Erythroblast (primary cell): ENCODE results near the gene LONP2.

Experiments used
- DNase-seq, 2 experiments: peaks; one replicate each; lab custom pipeline; 2025; lab: John Stamatoyannopoulos, UW
- GATA1 ChIP-seq: IDR thresholded peaks from 2 replicates; pipeline ENCODE4 v1.6.1; 2011; ENCODE audit warnings: low read depth, mild to moderate bottlenecking, control low read depth, low read length, moderate library complexity
- POLR2A ChIP-seq: IDR thresholded peaks from 2 replicates; pipeline ENCODE4 v1.6.1; 2011; ENCODE audit warnings: mild to moderate bottlenecking, low read length

LONP2 gene, protein sequence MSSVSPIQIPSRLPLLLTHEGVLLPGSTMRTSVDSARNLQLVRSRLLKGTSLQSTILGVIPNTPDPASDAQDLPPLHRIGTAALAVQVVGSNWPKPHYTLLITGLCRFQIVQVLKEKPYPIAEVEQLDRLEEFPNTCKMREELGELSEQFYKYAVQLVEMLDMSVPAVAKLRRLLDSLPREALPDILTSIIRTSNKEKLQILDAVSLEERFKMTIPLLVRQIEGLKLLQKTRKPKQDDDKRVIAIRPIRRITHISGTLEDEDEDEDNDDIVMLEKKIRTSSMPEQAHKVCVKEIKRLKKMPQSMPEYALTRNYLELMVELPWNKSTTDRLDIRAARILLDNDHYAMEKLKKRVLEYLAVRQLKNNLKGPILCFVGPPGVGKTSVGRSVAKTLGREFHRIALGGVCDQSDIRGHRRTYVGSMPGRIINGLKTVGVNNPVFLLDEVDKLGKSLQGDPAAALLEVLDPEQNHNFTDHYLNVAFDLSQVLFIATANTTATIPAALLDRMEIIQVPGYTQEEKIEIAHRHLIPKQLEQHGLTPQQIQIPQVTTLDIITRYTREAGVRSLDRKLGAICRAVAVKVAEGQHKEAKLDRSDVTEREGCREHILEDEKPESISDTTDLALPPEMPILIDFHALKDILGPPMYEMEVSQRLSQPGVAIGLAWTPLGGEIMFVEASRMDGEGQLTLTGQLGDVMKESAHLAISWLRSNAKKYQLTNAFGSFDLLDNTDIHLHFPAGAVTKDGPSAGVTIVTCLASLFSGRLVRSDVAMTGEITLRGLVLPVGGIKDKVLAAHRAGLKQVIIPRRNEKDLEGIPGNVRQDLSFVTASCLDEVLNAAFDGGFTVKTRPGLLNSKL

DNA sequence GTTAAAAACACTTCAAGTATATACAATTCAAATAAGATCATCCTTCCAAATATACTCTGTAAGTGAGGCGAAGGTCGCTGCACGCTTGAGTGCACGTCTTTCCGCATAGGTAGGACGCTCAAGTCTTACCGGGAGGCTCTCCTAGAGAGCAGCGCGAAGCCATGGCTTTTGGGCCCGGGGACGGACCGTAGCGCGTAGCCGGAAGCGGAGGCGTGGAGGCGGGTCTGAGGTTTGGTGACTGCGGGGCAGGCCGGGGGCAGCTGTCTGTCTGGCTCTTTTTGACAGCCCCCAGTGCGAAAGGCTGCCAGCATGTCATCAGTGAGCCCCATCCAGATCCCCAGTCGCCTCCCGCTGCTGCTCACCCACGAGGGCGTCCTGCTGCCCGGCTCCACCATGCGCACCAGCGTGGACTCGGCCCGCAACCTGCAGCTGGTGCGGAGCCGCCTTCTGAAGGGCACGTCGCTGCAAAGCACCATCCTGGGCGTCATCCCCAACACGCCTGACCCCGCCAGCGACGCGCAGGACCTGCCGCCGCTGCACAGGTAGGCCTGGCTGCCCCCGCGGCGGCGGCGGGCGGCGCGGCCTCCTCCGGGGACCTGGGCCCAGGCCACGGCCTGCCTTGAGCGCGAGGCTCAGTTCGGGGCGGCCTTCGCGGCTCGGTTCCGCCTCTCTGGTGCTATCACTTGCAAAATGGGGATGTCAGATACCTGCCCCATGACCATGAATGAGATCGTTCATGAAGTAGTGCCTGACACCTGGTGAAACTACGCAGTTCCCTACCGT lies at the start of gene LONP2:
Gene LONP2 (plus strand): TSS at position 221 of the 783 bp plus-strand sequence. CDS start 89 bp downstream, at position 310.
- peak; percentile 92 to 93 for DNase-seq
- peak; percentile 78 for TF ChIP-seq POLR2A
- no peak for TF ChIP-seq GATA1

DNA sequence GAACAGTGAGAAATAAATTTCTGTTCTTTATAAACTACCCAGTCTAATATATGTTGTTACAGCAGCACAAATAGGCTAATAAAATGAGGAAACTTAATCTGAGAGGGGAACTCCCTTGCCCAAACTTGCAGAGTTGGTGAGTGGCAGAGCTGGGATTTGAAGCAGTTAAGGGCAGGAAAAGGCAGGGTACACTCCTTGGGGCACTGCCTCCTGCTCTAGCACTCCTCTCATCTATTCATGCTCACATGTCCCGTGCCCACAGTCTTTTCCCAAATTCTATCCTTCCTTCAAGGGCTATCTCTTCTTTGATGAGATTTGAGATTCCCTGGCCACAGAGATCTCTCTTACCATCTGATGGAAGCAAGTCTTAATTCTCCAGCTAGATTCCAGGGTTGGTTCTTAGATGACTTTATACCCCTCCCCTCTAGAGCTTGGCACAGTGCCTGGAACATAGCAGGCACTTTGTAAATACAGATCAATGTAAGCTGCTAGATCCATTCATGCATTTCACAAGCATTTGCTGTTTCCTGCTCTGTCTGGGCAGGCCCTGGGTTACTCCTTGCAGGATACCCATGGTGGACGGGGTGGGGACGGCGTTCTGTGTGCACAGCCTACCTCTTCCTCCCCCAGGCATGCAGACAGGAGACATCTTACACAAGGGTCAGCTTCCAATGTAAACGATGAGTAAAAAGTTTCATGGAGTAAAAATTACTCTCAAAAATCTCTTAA lies 49.1 kb upstream of the LONP2 start:
- no peak for TF ChIP-seq POLR2A
- no peak for TF ChIP-seq GATA1
- no peak for DNase-seq

- TF ChIP-seq POLR2A (no peak), GATA1 (no peak)
- DNase-seq: no peak
These were observed 46.8 kb upstream of the LONP2 start for GRCh38 chr16:48197294-48197693.

DNA sequence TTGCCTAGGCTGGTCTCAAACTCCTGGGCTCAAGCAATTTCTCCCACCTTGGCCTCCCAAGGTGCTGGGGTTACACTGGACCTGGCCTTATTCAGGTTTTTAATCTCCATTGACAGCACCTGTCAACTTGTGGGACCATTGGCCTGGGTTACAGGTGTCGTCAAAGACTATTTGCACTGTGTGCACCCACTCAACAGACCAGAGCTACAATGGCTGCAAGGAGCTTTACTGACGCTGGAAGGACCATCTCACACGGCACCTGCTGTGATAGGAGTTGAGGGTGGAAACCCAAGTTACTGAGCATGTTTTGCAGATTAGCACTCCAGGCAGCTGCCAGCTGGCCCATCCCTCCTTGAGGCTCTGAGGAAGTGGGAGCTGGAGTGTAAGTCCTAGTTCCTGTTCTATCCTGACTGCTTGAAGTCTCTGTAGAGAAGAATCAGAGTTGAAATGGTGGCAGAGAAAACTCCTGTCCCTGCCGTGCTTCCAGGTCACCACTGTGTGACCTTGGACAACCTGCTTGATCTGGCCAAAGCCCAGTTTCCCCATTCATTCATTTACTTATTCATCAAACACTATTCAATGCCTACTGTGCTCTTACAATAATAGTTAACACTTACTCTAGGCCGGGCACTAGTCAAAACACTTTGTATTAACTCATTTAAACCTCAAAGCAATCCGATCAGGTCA lies 42.4 kb upstream of the LONP2 start:
- no peak for TF ChIP-seq GATA1
- no peak for TF ChIP-seq POLR2A
- DNase-seq: no peak

- DNase-seq: no peak
- TF ChIP-seq GATA1: no peak
- no peak for TF ChIP-seq POLR2A
These were observed 39.9 kb upstream of the LONP2 start for GRCh38 chr16:48203974-48204824.

DNA sequence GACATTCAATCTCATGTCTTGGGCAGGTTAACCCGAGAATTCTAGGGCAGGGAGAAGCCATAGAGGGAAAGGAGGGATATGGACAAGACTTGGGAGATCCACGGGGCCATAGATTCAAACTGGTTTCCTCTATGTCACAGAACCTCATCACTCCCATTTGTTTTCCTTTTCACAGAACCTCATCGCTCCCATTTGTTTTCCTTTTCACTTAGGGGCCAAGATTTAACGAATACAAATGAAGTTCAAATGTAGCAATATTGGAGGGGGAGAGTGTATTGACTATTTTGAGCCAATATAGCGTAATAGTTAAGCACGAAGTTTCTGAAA lies 39.3 kb upstream of the LONP2 start:
- no peak for DNase-seq
- TF ChIP-seq GATA1: no peak
- no peak for TF ChIP-seq POLR2A

DNA sequence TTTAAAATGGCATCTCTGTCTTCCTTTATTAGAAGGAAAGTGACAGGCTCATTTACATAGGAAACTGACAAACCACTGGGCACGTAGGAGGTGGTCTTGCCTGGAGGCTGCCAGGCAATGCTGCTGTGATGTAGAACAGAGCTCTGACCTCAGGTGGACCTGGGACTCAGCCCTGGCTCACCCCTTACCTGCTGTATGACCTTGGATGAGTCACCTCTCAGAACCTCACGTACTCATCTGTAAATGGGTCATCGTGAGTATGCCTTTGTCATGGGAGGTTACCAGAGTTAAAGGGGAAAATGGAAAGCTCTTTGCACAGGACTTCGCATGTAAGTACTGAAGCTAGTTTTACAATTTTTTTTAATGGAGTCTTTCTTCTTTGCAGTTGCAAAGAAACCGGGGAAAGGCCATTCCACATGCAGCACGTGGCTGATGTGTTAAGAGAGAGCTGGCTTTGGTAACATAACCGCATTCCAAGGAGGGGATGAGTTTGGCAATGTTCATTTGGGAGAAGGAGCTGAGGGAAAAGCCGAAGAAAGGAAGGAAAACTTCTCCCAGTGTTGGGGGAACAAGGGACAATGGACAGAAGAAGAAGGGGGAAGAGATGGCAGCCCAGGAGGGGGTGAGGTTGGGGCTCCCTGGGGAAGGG lies 37.4 kb upstream of the LONP2 start:
- DNase-seq: no peak
- TF ChIP-seq POLR2A: no peak
- TF ChIP-seq GATA1: no peak

DNA sequence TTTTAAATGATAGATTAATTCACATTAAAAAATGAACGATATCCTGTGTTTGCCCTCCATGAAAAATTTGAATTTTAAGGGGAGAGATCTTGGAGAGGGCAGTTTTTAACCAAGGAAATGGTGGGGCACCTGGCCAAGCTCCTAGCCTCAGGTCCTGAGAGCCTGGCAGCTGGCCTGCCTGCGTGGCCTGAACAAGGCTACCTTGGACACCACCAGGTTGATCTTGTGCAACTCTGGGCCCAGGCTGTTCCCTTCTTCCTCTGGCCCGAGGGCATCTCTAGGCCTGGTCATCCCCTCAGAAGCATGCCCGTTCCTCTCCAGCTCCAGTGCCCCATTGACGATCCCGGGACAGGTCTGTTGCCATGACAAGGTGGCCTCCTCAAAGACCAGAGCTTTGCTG lies 33.4 kb upstream of the LONP2 start:
- TF ChIP-seq GATA1 (no peak), POLR2A (no peak)
- DNase-seq: no peak

DNA sequence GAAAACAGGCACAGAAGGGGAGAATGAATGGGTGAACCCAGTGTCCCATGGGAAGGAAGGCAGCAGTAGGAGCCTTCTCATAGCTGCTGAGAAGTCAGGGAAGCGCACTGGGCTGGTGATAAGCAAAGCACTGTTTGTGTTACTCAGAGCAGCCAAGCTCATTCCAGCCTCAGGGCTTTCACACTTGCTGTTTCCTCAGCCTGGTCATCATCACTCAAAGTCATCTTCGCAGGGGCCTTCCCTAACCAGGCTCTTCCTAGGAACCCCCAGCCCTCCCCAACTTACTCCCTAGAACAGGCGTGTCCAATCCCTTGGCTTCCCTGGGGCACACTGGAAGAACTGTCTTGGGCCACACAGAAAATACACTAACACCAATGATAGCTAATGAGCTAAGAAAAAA lies 32.1 kb upstream of the LONP2 start:
- DNase-seq: no peak
- TF ChIP-seq GATA1: no peak
- no peak for TF ChIP-seq POLR2A

DNA sequence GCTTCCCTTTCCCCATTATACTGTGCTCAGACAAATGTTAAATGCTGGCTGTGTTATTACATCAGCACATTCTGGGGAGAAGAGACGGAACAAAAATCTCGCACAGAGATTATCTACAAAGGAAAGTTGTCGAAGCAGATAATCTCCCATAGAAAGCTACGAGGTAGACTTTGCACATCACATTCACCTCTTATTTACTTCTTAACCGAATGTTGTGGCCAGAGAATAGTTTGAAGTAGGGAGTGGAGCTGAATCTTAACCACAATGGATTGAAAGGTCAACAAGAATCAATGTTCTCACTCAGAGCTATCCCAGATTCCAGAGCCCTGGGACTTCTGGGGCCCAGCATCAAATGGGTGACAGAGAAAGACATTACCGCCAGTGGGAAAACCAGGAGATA lies 28.4 kb upstream of the LONP2 start:
- TF ChIP-seq POLR2A: no peak
- TF ChIP-seq GATA1: no peak
- no peak for DNase-seq

DNA sequence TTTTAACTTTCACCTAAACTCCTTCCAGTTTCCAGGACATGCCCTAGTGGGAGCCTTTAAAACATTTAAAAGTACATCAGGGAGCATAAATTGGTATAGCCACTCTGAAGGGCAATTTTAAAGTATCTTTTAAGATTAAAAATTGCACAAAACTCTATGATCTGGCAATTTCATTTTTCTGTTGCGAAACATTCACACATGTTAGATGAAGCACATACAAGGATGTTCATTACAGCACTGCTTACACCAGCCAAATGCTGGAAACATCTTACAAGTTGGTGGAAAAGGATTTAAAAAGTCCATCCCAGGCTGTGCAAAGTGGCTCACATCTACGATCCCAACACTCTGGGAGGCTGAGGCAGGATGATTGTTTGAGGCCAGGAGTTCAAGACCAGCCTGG lies 26.4 kb upstream of the LONP2 start:
- no peak for TF ChIP-seq POLR2A
- no peak for DNase-seq

GRCh38 chr16:48218473-48218872 lies 25.6 kb upstream of the LONP2 start:
- DNase-seq: no peak
- TF ChIP-seq POLR2A (no peak), GATA1 (no peak)
